GM19043 (cell line): ENCODE data around the gene UNC13B.

ENCODE experiments used
- ATAC-seq: cut with Tn5 transposase; IDR thresholded peaks from one replicate; pipeline ENCODE4 v1.9.1; 2021; ENCODE audit warnings: low read depth; ENCODE audit not compliant: unreplicated experiment

The UNC13B gene

GRCh38 chr9:35318741-35319140 is 156.9 kb downstream of the UNC13B start:
- no peak for ATAC-seq

- ATAC-seq: no peak
Observed at GRCh38 chr9:35322075-35322885, 160.5 kb downstream of the UNC13B start.

GRCh38 chr9:35324966-35325365 is 163.2 kb downstream of the UNC13B start:
- no peak for ATAC-seq

GRCh38 chr9:35333551-35333950 is 171.7 kb downstream of the UNC13B start:
- no peak for ATAC-seq

- no peak for ATAC-seq
Observed at GRCh38 chr9:35335164-35335563, 173.4 kb downstream of the UNC13B start.

GRCh38 chr9:35338086-35338485 is 176.3 kb downstream of the UNC13B start:
- no peak for ATAC-seq

- ATAC-seq: no peak
Observed at GRCh38 chr9:35338561-35339274, 176.9 kb downstream of the UNC13B start.

- no peak for ATAC-seq
Observed at GRCh38 chr9:35340046-35340445, 178.2 kb downstream of the UNC13B start.

GRCh38 chr9:35341021-35341420 is 179.2 kb downstream of the UNC13B start:
- ATAC-seq: no peak

GRCh38 chr9:35341585-35341984 is 179.8 kb downstream of the UNC13B start:
- no peak for ATAC-seq

GRCh38 chr9:35342221-35342958 is 180.6 kb downstream of the UNC13B start:
- no peak for ATAC-seq

- ATAC-seq: no peak
Observed at GRCh38 chr9:35348109-35348508, 186.3 kb downstream of the UNC13B start.

- ATAC-seq: no peak
Observed at GRCh38 chr9:35349287-35349990, 187.6 kb downstream of the UNC13B start.

- no peak for ATAC-seq
Observed at GRCh38 chr9:35350212-35350611, 188.4 kb downstream of the UNC13B start.

- no peak for ATAC-seq
Observed at GRCh38 chr9:35350827-35351549, 189.2 kb downstream of the UNC13B start.

- ATAC-seq: no peak
Observed at GRCh38 chr9:35353731-35354365, 192.0 kb downstream of the UNC13B start.

GRCh38 chr9:35355939-35356338 is 194.1 kb downstream of the UNC13B start:
- ATAC-seq: no peak

- no peak for ATAC-seq
Observed at GRCh38 chr9:35357116-35357515, 195.3 kb downstream of the UNC13B start.

GRCh38 chr9:35357826-35358225 is 196.0 kb downstream of the UNC13B start:
- ATAC-seq: no peak
